ENCODE results near the gene GRIK5.

- TF ChIP-seq CTCF (IDR thresholded peaks at IDR 0.05) (no peak), POLR2A (IDR thresholded peaks at IDR 0.05) (no peak)
Measured at GRCh38 chr19:42089191-42089750, 19.3 kb upstream of the GRIK5 start.

Measured in esophagus squamous epithelium (tissue), 4 donors.